ENCODE results near the gene OR10H2.
"Not testable (repeated sequence)": the region's sequence is repeated elsewhere in the genome, so short reads cannot be mapped to it uniquely, and the experiment has no call there.

Gene OR10H2

DNA sequence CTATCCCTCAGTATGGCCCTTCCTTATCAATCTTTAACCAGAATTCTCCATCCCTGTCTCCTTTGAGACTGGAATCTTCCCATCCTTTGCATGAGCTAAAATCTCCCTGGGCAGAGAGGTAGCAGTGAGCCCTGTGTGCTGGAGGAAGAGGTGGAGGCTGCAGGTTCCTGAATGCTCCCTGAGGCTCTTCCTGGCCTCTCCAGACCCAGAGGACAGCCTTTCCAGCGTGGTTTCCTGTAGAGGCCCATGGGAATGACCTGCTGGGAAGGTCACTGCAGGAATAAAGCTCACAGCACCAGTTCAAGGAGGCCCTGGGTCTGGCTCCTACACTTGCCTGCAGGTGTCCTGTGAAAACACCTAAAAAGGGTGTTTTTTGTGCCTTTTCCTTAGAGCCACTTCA is 4.6 kb downstream of the OR10H2 start:
- Mint-ChIP-seq H3K9me3 (no peaks in the 10 kb centered on the region), H3K4me3 (no peak overlapping the region)
- ATAC-seq = no peak

DNA sequence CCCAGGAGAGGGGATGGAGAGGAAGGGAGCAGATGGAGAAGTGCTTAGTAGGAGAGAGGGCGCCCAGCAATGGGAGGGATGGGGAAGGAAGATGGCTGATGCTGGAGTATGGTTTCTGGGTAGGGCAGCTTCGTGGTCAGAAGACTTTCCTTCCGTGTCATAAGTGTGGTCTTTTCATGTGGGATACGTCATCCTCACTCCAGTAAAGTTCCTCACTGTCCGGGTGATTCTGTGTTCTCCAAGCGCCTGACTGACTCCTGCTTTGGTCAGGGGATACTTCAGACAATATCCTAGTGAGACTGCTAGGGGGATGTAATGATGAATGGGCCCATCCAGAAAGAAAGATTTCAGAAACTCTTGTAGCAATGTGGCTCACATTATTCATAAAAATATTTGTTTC is 6.1 kb downstream of the OR10H2 start:
- Mint-ChIP-seq H3K4me3 (no peak overlapping the region), H3K27ac (no peak overlapping the region), H3K27me3 (peaks cover 23% of the 10 kb centered on the region), H3K9me3 (no peaks in the 10 kb centered on the region), H3K36me3 (no peaks in the 10 kb centered on the region), H3K4me1 (no peaks in the 10 kb centered on the region)
- no peak for ATAC-seq

More for the DNA sequence above, 4.6 kb downstream of the OR10H2 start:
- H3K27ac Mint-ChIP-seq = no peak overlapping the region
- H3K4me1 Mint-ChIP-seq = no peaks in the 10 kb centered on the region
- no peaks in the 10 kb centered on the region for H3K36me3 Mint-ChIP-seq
- H3K27me3 Mint-ChIP-seq = peaks cover 37% of the 10 kb centered on the region

DNA sequence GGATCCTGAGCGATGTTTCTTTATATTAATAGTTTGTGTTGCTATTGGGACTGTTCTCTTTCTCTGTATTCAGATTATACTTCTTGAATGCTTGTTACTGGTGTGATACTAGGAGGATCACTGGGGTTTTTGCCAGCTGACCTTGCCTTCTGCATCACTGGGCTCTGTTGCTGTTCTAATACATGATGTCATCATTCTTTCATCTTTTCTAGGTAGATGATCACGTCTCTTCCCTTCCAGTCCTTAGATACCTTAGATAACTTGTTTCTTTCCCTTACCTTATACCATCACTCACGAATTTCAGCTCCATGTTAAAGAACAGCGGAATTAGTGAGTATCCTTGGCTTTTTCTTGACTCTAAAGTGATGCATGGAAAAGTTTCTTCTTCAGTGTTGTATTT is 9.9 kb downstream of the OR10H2 start, which contains the start of gene OR10H3:
Gene OR10H3, plus strand, starts transcription at position 264 of the 400 bp plus-strand sequence. CDS start 3,408 bp downstream, outside the sequence.
- H3K4me1 Mint-ChIP-seq = no peaks in the 10 kb centered on the region
- ATAC-seq = no peak
- peaks cover 6% of the 10 kb centered on the region for H3K36me3 Mint-ChIP-seq
- H3K27ac Mint-ChIP-seq = no peak within 1 kb of the TSS
- H3K9me3 Mint-ChIP-seq = peaks cover 9% of the 10 kb centered on the region
- H3K27me3 Mint-ChIP-seq = peaks cover 31% of the 10 kb centered on the region
- no peak within 1 kb of the TSS for H3K4me3 Mint-ChIP-seq

DNA sequence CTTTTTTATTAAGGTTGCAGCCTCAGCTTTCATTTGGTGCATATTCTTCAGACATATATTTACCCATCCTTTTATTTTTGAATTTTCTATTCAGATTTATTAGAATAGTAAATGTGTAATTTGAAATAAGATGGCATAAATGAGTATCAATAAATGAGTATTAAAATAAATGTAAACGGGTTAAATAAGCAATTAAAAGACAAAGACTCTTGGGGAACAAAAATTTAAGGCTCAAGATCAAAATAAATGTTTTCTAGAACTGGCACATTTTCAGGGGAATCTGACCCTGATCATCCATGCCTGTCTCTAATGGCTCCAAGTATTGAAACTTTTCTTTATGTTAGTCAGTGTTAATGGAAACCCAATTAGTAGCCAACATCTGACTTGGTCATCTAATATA is 13.0 kb downstream of the OR10H2 start:
- Mint-ChIP-seq H3K27me3 (peaks cover 36% of the 10 kb centered on the region), H3K9me3 (peaks cover 12% of the 10 kb centered on the region), H3K36me3 (peaks cover 6% of the 10 kb centered on the region), H3K27ac (no peak overlapping the region), H3K4me3 (no peak overlapping the region), H3K4me1 (no peaks in the 10 kb centered on the region)
- ATAC-seq = no peak

DNA sequence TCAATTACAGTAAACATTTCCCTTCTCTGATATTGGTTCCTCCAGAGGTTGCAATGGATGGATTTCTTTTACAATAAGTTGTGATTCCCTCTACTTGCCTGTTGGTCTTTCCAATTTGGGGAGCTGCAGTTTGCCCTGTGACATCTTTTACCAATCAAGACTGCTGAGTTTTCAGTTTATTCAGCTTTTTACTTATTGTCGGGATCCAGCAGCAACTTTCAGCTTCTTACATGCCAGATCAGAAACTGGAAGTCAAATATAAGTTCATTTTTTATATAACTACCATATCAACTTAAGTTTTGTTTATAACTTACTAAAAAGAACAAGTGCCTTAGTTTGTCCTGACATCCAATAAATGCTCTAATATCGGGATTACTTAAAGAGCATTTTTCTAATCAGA is 20.4 kb downstream of the OR10H2 start:
- Mint-ChIP-seq H3K4me1 (no peaks in the 10 kb centered on the region), H3K9me3 (peaks cover 4% of the 10 kb centered on the region), H3K27me3 (peaks cover 46% of the 10 kb centered on the region), H3K27ac (no peak overlapping the region), H3K36me3 (no peaks in the 10 kb centered on the region), H3K4me3 (no peak overlapping the region)
- ATAC-seq = no peak

DNA sequence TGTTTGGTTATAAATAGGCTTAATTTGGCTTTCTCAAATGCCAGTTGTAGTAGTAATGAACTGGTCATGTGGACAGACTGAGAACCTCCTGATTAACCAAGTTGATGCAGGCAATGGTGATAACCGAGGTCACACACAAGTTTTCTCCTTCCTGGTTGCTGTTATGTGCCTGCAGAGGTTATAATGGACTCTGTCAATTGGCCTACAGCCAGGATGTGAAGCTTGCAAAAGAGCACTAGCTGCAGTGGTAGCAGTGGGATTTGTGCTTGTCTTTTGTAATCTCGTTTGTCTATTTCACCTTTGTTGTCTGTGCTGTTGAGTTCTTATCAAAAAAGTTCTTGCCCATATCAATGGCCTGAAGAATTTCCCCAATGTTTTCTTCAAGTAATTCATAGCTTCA is 30.6 kb downstream of the OR10H2 start:
- Mint-ChIP-seq H3K36me3 (peaks cover 6% of the 10 kb centered on the region), H3K27ac (no peak overlapping the region), H3K27me3 (peaks cover 78% of the 10 kb centered on the region), H3K9me3 (peaks cover 7% of the 10 kb centered on the region), H3K4me3 (no peak overlapping the region), H3K4me1 (no peaks in the 10 kb centered on the region)
- ATAC-seq = no peak

DNA sequence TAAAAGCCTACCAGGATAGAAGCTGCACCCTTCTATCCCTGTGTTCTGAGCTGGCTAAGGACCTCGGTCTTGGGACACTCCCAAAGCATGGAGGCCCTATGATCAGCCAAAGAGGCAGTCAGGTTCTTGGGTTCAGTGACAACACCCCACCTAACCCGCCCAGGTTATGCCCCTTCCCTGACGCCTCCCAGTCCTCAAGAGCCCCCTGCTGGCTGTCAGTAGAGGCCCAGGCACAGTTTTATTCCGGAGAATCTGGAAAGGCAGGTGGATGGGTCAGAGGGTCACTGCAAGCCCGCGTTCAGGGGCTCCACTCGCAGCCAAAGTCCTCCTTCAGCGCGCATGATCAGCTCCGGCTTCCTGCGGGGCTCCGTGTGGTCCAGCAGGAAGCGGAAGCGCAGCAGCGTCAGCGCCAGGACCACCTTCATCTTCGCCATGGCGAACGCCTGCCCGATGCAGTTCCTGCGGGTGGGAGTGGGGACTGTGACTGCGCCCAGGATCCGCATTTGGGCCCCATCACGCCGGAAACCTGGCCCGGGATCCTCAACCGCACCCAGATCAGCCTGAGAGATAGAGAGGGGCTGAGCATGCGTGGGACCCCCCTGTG is 32.2 kb downstream of the OR10H2 start:
- no peak for ATAC-seq
- H3K27me3 Mint-ChIP-seq = peaks cover 61% of the 10 kb centered on the region

DNA sequence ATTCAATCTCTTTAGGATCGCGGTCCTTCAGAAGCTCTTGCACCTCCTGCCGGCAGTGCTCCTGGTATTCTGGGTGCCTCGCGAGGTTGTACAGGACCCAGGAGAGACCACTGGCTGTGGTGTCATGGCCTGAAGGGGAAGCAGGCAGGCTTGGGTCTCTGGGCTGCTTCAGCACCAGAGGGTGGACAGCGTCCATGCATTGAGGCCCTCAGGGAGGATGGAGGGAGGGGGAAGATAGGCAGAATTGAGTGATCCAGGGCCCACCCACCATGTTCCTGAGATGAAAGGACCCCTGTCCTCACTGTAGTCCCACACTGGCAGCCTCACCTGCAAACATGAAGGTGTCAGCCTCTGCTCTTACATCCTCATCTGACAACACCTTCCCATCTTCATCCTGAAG is 41.8 kb downstream of the OR10H2 start:
- Mint-ChIP-seq H3K27ac (no peak overlapping the region), H3K27me3 (peaks cover 58% of the 10 kb centered on the region), H3K36me3 (no peaks in the 10 kb centered on the region), H3K9me3 (peaks cover 10% of the 10 kb centered on the region), H3K4me1 (no peaks in the 10 kb centered on the region), H3K4me3 (no peak overlapping the region)
- ATAC-seq = no peak

More for the DNA sequence above, 32.2 kb downstream of the OR10H2 start:
- Mint-ChIP-seq H3K4me1 (no peaks in the 10 kb centered on the region), H3K4me3 (no peak overlapping the region), H3K9me3 (peaks cover 13% of the 10 kb centered on the region), H3K36me3 (peaks cover 6% of the 10 kb centered on the region), H3K27ac (no peak overlapping the region)

DNA sequence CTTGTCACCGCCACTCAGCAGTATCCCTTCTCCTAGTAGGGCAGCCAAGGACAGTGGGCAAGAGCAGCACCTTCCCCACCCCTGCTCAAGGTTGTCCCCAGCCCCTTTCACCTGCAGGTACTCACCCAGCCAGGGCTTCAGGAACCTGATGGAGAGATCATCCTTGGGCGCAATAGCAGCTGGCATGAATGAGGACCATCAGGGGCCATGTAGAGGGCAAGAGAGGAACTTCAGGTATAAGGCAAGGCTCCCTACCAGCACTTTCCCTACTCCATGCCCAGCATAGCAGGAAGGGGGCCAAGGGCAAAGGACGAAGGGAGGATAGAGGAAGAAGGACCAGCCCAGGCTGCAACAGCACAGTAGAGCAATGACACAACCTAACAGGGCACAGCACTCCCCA is 46.3 kb downstream of the OR10H2 start:
- ATAC-seq, H3K36me3 Mint-ChIP-seq, H3K4me3 Mint-ChIP-seq, H3K27ac Mint-ChIP-seq, H3K4me1 Mint-ChIP-seq: not testable (repeated sequence)
- H3K9me3 Mint-ChIP-seq = peaks cover 13% of the 10 kb centered on the region
- peaks cover 77% of the 10 kb centered on the region for H3K27me3 Mint-ChIP-seq

DNA sequence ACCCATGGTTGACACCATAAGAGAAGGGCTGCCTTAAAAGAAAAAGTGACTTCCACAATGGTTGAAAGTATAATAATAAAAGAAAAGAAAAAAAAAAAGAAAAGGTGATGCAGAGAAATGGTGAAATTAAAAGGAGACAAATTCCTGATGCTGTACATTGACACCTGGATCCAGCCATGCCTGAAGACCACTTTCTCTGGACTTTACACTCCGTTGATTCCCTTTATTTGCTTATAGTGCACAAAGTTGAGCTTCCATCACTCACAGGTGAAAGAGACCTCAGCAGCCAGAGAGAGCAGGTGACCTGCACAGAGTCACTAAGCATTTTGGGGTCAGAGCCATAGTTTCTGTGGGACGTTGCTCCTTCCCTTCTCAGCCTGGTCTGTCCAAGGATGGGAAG is 47.4 kb downstream of the OR10H2 start:
- peaks cover 13% of the 10 kb centered on the region for H3K9me3 Mint-ChIP-seq
- no peak overlapping the region for H3K27ac Mint-ChIP-seq
- H3K36me3 Mint-ChIP-seq = no peaks in the 10 kb centered on the region
- H3K4me3 Mint-ChIP-seq = no peak overlapping the region
- ATAC-seq = no peak
- peaks cover 66% of the 10 kb centered on the region for H3K27me3 Mint-ChIP-seq
- H3K4me1 Mint-ChIP-seq = no peaks in the 10 kb centered on the region

DNA sequence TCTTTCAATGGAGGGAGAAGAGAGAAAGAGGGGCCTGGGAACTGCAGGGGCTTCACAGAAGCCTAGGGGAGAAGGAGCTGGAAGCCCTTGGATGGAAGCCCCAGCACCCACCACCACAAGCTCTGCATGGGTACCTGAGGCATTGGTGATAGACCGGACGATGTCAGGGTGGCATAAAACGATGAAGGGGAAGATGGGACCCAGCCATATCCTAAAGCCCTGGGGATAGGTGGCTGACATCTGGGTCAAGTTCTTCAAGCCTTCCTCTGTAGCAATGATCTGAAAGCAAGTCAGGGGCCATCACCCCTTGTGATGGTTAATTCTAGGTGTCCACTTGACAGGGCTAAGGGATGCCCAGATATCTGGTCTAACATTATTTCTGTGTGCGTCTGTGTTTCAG is 48.4 kb downstream of the OR10H2 start:
- H3K4me3 Mint-ChIP-seq = no peak overlapping the region
- H3K9me3 Mint-ChIP-seq = peaks cover 13% of the 10 kb centered on the region
- H3K27ac Mint-ChIP-seq = no peak overlapping the region
- ATAC-seq = no peak
- no peaks in the 10 kb centered on the region for H3K36me3 Mint-ChIP-seq
- H3K4me1 Mint-ChIP-seq = no peaks in the 10 kb centered on the region
- peaks cover 60% of the 10 kb centered on the region for H3K27me3 Mint-ChIP-seq

DNA sequence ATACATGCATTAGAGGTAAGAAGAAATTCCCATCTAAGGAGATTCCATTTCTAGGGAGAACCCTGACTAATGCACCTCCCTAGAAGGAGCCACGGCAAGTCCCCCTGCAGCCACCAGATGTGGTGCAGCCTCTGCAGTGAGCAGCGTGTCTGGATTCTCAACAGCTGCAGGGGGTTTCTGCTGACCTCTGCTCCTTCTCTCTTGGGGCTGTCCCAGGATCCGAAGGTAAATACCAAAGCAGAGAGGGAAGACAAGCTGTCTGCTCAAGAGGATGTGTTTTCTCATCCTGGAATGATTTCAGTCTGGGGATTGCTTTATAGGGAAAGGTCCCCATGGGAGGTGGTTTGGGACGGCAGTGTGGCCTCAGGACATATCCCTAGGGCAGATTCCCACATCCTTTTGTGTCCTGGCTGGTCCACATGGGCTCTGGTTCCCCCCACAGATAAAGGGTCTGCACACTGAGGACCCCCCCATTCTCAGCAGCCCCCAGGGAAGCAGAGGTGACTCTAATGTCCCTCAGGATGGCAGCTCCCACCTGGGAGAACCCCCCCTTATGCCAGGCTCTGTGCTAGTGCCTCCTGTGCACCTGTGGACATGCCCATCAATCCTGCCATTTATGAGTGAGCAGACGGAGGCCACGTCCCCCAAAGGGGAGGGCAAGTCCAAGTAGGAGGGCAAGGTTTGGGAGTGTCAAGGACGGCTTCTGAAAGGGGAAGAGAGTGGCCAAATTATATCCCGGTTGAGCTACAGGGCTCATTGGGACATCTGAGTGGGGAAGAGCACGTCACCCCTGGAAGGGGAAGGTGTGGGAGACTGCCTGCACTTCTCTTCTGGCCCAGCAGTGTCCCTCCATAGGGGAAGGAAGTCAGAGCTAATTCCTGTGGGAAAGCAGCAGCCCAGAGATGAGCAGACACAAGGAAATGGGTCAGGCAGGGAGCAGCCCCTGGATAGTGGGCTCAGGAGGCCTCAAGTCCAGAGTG is 49.5 kb downstream of the OR10H2 start:
- Mint-ChIP-seq H3K36me3 (no peaks in the 10 kb centered on the region), H3K27ac (no peak overlapping the region), H3K9me3 (peaks cover 10% of the 10 kb centered on the region), H3K4me3 (no peak overlapping the region), H3K27me3 (peaks cover 53% of the 10 kb centered on the region), H3K4me1 (no peaks in the 10 kb centered on the region)
- ATAC-seq = no peak
